GM23338 (cell line): ENCODE measurements around the gene PLK2. TPM values are rescaled to one million over a fixed set of nuclear protein-coding genes. Genes with fewer than 3 reads are reported as not detected.

Experiments used
- ATAC-seq: fragments of 200-7000 bp; cut with Tn5 transposase; 3 replicates; pipeline ENCODE4 v1.9.1; 2020
- DNase-seq: peaks from one replicate; pipeline ENCODE4 v3.0.0-alpha.2; 2015; ENCODE audit warnings: low spot score
- H2AFZ ChIP-seq: fragments of 200-600 bp; sonication (generic); 2 replicates; pipeline ENCODE4 v1.8.0; 2016; ENCODE audit warnings: antibody characterized with exemption, mild to moderate bottlenecking, moderate library complexity
- H3F3A ChIP-seq: fragments of 200-600 bp; sonication (generic); replicated peaks from 2 replicates; pipeline ENCODE4 v1.8.0; 2017; ENCODE audit warnings: antibody characterized with exemption, mixed run types, low read depth
- H3K27ac ChIP-seq: fragments of 200-600 bp; sonication (generic); 2 replicates; pipeline ENCODE4 v1.6.1; 2016; ENCODE audit warnings: low read depth
- H3K27me3 ChIP-seq: fragments of 200-600 bp; sonication (generic); 2 replicates; pipeline ENCODE4 v1.8.0; 2016; ENCODE audit warnings: mild to moderate bottlenecking, mixed run types, moderate library complexity; ENCODE audit not compliant: insufficient read depth
- H3K36me3 ChIP-seq: fragments of 200-600 bp; sonication (generic); 2 replicates; pipeline ENCODE4 v1.8.0; 2016; ENCODE audit warnings: mild to moderate bottlenecking; ENCODE audit not compliant: insufficient read depth
- H3K4me1 ChIP-seq: fragments of 200-600 bp; sonication (generic); 2 replicates; pipeline ENCODE4 v1.8.0; 2016; ENCODE audit warnings: mild to moderate bottlenecking, moderate library complexity; ENCODE audit not compliant: insufficient read depth
- H3K4me2 ChIP-seq: fragments of 200-600 bp; sonication (generic); 2 replicates; pipeline ENCODE4 v1.7.1; 2017; ENCODE audit warnings: mixed run types
- H3K4me3 ChIP-seq: fragments of 200-600 bp; sonication (generic); 2 replicates; pipeline ENCODE4 v1.6.1; 2016; ENCODE audit warnings: mixed run types
- H3K79me2 ChIP-seq: fragments of 200-600 bp; sonication (generic); replicated peaks from 2 replicates; pipeline ENCODE4 v1.8.0; 2017; ENCODE audit warnings: mild to moderate bottlenecking; ENCODE audit not compliant: insufficient read depth
- H3K9me2 ChIP-seq: fragments of 200-600 bp; sonication (generic); 2 replicates; pipeline ENCODE4 v1.8.0; 2017; ENCODE audit not compliant: insufficient read depth
- H4K20me1 ChIP-seq: fragments of 200-600 bp; sonication (generic); replicated peaks from 2 replicates; pipeline ENCODE4 v1.8.0; 2017; ENCODE audit warnings: mild to moderate bottlenecking; ENCODE audit not compliant: insufficient read depth
- H3K27ac Mint-ChIP-seq: 2 replicates; pipeline ENCODE4 v1.8.0; 2020; ENCODE audit warnings: inconsistent platforms, mild to moderate bottlenecking, moderate library complexity, mixed read lengths
- H3K27me3 Mint-ChIP-seq: 3 replicates; pipeline ENCODE4 v1.8.0; 2022; ENCODE audit warnings: low read depth, mild to moderate bottlenecking, moderate library complexity, mixed read lengths, inconsistent platforms; ENCODE audit not compliant: insufficient read depth, poor library complexity
- H3K36me3 Mint-ChIP-seq: 3 replicates; pipeline ENCODE4 v1.8.0; 2021; ENCODE audit warnings: low read depth, mild to moderate bottlenecking, inconsistent platforms, moderate library complexity, mixed read lengths
- H3K4me1 Mint-ChIP-seq: 3 replicates; pipeline ENCODE4 v1.8.0; 2020; ENCODE audit warnings: mild to moderate bottlenecking, inconsistent platforms, mixed read lengths
- H3K4me3 Mint-ChIP-seq: 3 replicates; pipeline ENCODE4 v1.8.0; 2021; ENCODE audit warnings: moderate library complexity, mild to moderate bottlenecking, inconsistent platforms, mixed read lengths
- H3K9me3 Mint-ChIP-seq: 3 replicates; pipeline ENCODE4 v1.8.0; 2020; ENCODE audit warnings: moderate library complexity, mild to moderate bottlenecking, inconsistent platforms, mixed read lengths
- ETS1 ChIP-seq: IDR thresholded peaks from 2 replicates; pipeline ENCODE4 v1.6.1; 2016; ENCODE audit warnings: antibody characterized with exemption
- JUNB ChIP-seq: IDR thresholded peaks from one replicate; pipeline ENCODE4 v1.6.1; 2016; ENCODE audit warnings: antibody characterized with exemption; ENCODE audit not compliant: unreplicated experiment
- POLR2AphosphoS5 ChIP-seq: IDR thresholded peaks from 2 replicates; pipeline ENCODE4 v1.6.1; 2016; ENCODE audit warnings: antibody characterized with exemption, low read depth
- STAT1 ChIP-seq: IDR thresholded peaks from one replicate; pipeline ENCODE4 v1.6.1; 2016; ENCODE audit warnings: antibody characterized with exemption; ENCODE audit not compliant: unreplicated experiment
- ZNF114 ChIP-seq: fragments of 250-450 bp; sonication (Bioruptor Pico); IDR thresholded peaks from 2 replicates; pipeline ENCODE4 v1.5.0; 2020; ENCODE audit warnings: mild to moderate bottlenecking, moderate library complexity
- ZNF331 ChIP-seq: fragments of 250-450 bp; sonication (Bioruptor Pico); IDR thresholded peaks from 2 replicates; pipeline ENCODE4 v1.5.0; 2020; ENCODE audit warnings: low read depth, mild to moderate bottlenecking, moderate library complexity
- ZNF462 ChIP-seq: fragments of 250-450 bp; sonication (Bioruptor Pico); IDR thresholded peaks from 2 replicates; pipeline ENCODE4 v1.5.0; 2020; ENCODE audit warnings: mild to moderate bottlenecking, moderate library complexity
- polyA plus RNA-seq: library from polyadenylated mRNA; unstranded; fragments of >200 nt; fragmentation: Nextera tagmentation; extraction: Ambion mirVana; gene quantifications from 2 replicates; pipeline ENCODE4 v1.2.1, GENCODE V29; 2016
- total RNA-seq: library from RNA; depleted of rRNA; stranded (reverse); fragments of >200 nt; shearing (Covaris generic); gene quantifications from 2 replicates; pipeline ENCODE4 v1.2.3, GENCODE V29; 2014
- TF ChIP-seq, protein P1 (sequence below), 2 experiments: fragments of 200-600 bp in 1 of 2; sonication (generic) in 1 of 2; conservative IDR thresholded peaks; 2 replicates each; pipeline versions ENCODE4 v1.5.1 to v1.6.1; 2016 to 2017; ENCODE audit warnings: antibody characterized with exemption in 2 of 2, low read depth in 2 of 2, mild to moderate bottlenecking in 2 of 2, moderate library complexity in 1 of 2
- TF ChIP-seq, protein P2 (sequence below): IDR thresholded peaks from one replicate; pipeline ENCODE4 v1.6.1; 2018; ENCODE audit warnings: antibody characterized with exemption; ENCODE audit not compliant: unreplicated experiment

Gene PLK2
- total and polyA plus RNA-seq, 2 experiments from 2014 or later, result 13.5 to 30.0 TPM

DNA sequence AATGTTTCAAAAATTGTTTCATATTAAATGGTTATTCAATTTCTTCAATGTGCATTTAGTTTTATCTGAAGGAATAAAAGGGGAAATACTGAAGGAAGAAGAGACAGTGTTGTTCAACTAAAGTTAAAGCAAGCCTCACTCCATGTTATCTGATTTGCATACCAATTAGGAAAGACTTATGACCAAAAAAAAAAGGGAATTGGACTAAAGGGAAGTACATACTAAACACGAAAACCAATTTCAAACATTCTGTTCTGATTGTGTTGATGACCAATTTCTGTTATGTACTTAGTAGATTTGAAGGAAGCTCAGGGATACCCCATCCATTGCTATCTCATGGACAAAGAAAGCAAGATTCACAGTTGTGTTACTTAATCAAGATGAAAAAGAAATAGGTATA, 26.4 kb upstream of the PLK2 start:
- H3K4me2 ChIP-seq, result no peak overlapping the region
- Mint-ChIP-seq H3K9me3 (no peaks in the 10 kb centered on the region), H3K4me3 (no peak overlapping the region), H3K27ac (no peak overlapping the region), H3K27me3 (no peaks in the 10 kb centered on the region), H3K4me1 (peaks cover 13% of the 10 kb centered on the region), H3K36me3 (no peaks in the 10 kb centered on the region)
- H3K79me2 ChIP-seq, result no peaks in the 10 kb centered on the region
- no peaks in the 10 kb centered on the region for H3K36me3 ChIP-seq
- no peaks in the 10 kb centered on the region for H3K9me2 ChIP-seq
- H3K27ac ChIP-seq, result no peak overlapping the region
- no peaks in the 10 kb centered on the region for H3K27me3 ChIP-seq
- H3F3A ChIP-seq, result no peaks in the 10 kb centered on the region
- no peak for TF ChIP-seq JUNB
- TF ChIP-seq, protein P1, sequence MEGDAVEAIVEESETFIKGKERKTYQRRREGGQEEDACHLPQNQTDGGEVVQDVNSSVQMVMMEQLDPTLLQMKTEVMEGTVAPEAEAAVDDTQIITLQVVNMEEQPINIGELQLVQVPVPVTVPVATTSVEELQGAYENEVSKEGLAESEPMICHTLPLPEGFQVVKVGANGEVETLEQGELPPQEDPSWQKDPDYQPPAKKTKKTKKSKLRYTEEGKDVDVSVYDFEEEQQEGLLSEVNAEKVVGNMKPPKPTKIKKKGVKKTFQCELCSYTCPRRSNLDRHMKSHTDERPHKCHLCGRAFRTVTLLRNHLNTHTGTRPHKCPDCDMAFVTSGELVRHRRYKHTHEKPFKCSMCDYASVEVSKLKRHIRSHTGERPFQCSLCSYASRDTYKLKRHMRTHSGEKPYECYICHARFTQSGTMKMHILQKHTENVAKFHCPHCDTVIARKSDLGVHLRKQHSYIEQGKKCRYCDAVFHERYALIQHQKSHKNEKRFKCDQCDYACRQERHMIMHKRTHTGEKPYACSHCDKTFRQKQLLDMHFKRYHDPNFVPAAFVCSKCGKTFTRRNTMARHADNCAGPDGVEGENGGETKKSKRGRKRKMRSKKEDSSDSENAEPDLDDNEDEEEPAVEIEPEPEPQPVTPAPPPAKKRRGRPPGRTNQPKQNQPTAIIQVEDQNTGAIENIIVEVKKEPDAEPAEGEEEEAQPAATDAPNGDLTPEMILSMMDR (conservative IDR thresholded peaks at IDR 0.05; ENCODE audit: low read depth in 2 of 2), result no peak
- no peak for TF ChIP-seq POLR2AphosphoS5
- TF ChIP-seq ZNF462 (CRISPR knock-in tag), result no peak
- no peak for TF ChIP-seq ETS1
- TF ChIP-seq STAT1, result no peak
- TF ChIP-seq, protein P2, sequence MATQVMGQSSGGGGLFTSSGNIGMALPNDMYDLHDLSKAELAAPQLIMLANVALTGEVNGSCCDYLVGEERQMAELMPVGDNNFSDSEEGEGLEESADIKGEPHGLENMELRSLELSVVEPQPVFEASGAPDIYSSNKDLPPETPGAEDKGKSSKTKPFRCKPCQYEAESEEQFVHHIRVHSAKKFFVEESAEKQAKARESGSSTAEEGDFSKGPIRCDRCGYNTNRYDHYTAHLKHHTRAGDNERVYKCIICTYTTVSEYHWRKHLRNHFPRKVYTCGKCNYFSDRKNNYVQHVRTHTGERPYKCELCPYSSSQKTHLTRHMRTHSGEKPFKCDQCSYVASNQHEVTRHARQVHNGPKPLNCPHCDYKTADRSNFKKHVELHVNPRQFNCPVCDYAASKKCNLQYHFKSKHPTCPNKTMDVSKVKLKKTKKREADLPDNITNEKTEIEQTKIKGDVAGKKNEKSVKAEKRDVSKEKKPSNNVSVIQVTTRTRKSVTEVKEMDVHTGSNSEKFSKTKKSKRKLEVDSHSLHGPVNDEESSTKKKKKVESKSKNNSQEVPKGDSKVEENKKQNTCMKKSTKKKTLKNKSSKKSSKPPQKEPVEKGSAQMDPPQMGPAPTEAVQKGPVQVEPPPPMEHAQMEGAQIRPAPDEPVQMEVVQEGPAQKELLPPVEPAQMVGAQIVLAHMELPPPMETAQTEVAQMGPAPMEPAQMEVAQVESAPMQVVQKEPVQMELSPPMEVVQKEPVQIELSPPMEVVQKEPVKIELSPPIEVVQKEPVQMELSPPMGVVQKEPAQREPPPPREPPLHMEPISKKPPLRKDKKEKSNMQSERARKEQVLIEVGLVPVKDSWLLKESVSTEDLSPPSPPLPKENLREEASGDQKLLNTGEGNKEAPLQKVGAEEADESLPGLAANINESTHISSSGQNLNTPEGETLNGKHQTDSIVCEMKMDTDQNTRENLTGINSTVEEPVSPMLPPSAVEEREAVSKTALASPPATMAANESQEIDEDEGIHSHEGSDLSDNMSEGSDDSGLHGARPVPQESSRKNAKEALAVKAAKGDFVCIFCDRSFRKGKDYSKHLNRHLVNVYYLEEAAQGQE, result no peak
- TF ChIP-seq ZNF331, result no peak
- TF ChIP-seq ZNF114 (CRISPR knock-in tag), result no peak
- H2AFZ ChIP-seq, result no peak overlapping the region
- H3K4me1 ChIP-seq, result peaks cover 9% of the 10 kb centered on the region
- ATAC-seq (no peak), DNase-seq (no peak)
- no peak overlapping the region for H3K4me3 ChIP-seq
- no peaks in the 10 kb centered on the region for H4K20me1 ChIP-seq
